Stimulated activated CD4-positive, alpha-beta T cell treated with anti-CD3 and anti-CD28 coated beads, TNF-alpha, amount 100 ng/mL, for 1 hour (primary cell): ENCODE measurements around the gene CYP27B1.

ENCODE experiments used
- DNase-seq, 3 donors: peaks; one replicate each; pipeline ENCODE4 v3.0.0-alpha.2; 2020; ENCODE audit warnings: low read depth in 3 of 3, low spot score in 1 of 3

The CYP27B1 gene, protein sequence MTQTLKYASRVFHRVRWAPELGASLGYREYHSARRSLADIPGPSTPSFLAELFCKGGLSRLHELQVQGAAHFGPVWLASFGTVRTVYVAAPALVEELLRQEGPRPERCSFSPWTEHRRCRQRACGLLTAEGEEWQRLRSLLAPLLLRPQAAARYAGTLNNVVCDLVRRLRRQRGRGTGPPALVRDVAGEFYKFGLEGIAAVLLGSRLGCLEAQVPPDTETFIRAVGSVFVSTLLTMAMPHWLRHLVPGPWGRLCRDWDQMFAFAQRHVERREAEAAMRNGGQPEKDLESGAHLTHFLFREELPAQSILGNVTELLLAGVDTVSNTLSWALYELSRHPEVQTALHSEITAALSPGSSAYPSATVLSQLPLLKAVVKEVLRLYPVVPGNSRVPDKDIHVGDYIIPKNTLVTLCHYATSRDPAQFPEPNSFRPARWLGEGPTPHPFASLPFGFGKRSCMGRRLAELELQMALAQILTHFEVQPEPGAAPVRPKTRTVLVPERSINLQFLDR

DNA sequence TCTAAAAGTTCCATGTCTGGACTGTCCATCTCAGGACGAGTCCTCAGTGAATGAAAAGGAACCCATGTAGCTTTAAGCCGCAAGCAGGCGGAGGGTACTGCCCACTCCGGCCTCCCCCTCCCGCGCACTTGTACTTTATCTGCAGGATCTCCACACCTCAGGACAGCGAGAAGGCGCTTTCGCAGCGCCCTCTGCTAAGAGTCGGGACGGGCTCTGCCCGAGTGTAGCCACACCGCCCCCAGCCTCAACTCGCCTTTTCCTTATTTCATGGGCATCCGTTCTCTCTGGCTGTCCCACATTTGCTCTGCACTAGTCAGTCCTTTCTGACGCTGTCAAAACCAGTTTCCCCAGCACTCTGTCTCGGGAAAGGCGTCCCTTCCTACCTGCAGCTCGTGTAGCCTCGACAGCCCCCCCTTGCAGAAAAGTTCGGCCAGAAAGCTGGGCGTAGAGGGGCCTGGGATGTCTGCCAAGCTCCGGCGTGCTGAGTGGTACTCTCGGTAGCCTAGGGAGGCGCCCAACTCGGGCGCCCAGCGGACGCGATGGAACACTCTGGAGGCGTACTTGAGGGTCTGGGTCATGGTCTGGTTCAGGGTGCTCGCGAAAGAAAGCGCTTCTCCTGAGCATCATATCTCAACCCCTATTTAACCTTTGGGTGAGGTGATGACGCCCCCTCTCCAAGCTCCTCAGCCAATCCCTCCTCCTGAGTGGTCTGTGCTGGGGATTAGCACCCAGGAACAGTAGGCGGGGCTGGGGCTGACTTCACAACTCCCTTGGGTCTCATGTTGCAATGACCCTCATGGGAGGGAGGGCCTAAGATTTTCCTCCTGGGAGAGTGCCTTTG lies at the start of gene CYP27B1:
CYP27B1 (minus strand) TSS at position 615 of the 841 bp plus-strand sequence; CDS start at position 578, 37 bp downstream.
- DNase-seq: no peak

DNA sequence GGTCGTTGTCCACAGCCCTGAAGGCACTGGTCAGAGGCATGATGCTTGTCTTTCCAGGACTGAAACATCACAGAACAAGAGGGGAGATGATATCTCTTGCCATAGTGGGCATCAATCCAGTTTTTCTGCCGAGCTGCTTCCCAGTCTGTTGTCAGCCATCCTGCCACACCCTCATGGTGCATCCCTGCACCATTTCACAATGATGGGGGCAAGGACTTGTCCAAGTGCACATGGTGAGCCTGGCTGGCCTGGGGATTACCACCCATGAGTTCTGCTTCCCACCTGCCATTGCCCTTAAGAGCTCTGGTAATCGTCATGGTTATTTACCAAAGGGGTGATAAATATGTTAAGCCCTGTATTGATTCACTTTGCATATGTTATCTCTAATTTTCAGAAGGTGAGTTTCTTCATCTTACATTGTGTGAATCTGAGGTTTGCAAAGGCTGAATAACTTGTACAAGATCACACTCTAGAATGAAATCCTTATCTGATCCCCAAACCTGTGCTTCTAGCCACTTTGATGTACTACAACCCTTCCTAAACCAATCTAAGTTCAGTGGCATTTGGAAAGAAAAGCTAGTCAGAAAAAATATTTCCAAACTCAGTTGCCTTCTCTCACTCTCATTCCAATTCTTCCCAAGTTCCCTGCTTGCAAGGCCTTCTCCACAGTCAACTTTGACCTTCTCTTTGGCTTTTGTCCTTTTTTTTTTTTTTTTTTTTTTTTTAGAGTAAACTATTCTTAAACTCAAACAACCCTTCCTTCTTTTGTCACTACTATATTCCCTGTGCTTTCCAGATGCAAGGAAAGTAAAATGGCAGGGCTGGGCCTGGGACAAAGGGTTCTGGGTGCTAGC lies 49.4 kb upstream of the CYP27B1 start:
- DNase-seq: no peak

DNA sequence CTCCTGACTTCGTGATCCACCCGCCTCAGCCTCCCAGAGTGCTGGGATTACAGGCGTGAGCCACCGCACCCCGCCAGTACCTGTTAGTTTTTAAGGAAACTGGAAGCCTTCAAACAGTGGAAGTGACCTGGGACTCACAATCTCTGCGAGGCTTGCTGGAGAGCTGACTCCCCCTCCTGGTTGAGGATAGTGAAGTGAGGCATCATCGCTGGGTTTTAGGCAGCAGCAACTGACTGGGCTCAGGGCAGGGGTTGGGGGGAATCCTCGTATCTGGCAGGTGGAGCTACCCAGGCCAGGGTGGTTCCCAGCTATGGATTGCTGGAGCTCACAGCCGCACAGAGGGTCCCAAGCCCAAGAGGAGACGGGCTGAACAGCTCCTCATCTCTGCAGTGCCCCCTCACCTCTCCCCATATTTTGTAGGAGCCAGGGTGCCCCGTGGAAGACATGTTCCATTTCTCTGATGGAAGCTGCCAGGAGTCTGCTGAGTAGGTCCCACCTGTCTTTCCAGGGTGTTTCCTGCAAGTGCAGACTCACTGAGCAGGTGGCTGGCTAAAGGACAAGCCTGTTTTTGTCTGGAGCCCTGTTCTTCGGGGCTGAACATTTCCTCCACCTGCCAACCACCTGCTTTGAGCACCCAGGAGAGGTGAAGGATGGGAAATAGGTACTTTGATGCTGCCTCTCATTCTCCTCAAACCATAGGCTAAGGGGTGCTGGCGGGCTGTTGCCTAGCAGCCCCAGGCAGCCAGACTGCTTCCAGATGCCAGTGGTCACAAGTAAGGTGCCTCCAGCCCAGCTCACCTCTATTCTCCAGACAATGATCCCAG lies 48.5 kb upstream of the CYP27B1 start:
- no peak for DNase-seq

DNA sequence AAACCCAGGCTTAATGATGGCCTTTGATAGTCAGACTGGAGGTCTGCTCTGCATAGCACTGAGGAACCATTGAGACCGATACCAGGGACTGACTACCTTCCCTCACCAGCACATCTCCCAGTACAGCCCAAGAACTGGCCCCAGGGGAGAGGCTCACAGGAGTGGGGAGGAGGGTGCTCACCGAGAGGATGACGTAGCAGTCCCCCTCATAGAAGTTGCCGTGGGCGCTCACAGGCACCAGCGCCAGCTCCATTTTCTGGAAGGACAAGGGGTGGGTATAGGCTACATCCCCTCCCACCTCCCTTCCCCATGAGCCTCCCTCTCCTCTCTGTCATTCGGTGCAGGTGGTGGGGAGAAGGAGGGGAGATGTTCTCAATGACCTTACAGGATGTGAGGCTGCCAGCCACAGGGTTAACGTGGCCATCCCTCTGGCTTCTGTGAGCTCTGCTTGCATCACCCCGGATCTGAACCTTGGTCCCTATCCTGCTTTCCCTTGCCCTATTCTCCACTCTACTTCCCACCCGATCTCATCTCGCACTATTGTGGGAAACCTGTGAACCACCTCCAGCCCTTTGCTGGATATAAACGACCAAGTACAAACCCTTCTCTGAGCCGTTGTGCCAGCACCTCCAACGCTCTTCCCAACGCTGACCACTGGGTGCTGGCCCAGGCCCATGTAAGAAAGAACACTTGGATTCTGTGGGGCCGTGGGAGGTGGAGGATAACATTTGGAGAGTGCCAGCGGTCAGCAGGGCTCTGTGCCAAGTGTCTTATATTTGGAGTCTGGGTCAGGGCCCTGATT lies 47.3 kb upstream of the CYP27B1 start:
- no peak for DNase-seq

DNA sequence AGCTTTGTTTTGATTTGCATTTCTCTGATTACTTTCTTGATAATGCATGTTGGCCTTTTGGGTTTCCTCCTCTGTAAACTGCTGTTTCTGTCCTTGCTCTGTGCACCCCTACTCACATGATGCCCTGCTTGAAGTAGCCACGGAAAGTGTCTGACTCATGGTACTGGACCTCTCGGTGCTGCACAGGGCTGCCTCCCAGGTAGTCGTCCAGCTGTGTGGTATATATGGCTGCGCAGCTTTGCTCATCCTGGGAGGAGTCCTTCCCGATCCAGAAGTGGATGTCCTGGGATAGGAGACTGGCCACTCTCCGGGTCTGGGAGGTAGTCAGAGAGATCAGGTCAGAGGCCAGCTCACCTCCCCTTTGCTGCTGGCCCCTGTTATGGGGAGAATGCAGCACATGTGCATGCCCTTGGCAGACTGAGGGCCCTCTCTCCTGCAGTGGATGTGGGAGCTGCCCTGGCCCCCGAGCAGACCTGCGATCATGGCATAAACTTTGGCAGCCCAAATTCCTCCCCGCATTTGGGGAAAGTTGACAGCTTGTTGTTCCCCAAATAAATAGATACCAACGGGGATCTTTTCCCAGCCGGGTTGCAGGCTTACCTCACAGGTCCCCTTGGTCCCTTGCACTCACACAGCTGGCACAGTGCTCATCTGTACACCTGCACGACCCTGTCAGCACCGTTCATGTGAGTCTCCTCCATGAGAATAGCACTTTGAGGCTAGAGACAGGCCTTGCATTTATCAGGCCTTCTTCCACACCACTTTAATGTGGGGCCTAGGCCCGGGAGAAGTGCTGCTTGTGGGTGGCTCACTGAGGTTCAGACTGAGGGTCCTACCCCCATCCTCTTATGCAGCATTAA lies 46.5 kb upstream of the CYP27B1 start:
- no peak for DNase-seq

DNA sequence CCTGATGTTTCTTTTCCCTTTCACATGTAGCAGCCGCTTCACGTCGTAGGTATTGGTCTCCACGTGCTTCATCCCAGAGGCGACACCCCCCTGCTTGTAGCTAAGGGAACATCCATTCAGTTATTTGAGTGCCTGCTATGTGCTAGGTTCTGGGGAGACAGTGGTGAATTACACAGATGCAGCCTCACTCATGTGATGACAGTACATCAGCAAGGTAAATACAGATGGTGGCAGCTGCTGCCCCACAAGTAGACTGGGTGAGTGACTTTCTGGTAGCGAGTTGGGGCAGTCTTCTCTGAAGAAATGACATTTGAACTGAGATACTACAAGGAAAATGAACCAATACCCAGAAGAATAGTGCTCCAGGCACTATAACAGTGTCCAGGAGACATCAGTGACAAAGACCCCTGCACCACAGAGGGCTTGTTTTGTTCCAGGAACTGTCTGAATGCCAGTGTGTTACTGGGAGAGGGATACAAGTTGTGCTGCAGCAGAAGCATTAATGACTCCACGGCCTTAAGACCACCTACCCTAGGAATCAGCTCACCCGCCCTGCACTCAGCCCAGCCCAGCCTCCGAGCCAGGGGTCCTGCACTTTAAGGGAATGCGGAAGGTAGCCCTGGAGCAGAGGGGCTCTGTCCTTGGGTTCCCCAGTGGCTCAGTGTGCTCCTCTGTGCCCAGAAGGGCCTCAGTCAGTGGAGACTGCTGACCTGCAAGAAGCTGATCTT lies 44.3 kb upstream of the CYP27B1 start:
- no peak for DNase-seq

DNA sequence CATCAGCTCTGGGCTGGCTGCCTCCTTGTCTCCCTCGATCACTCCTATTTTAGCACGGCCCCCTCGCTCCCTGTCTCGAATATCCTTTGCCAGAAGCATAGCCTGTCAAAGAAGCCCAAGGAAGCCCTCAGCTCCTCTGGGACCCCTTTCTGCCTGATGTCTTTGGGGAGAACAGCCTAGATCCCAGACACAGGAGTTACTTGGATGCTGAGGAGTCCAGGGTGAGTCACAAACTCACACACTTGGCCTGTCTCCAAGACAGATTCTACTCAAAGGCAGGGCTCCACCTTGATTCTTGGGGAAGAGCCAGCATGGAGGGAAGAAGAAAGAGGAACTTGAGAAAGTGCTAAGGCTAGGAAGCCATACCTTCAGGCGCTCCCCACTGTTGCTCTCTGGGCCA lies 43.6 kb upstream of the CYP27B1 start:
- DNase-seq: no peak

DNA sequence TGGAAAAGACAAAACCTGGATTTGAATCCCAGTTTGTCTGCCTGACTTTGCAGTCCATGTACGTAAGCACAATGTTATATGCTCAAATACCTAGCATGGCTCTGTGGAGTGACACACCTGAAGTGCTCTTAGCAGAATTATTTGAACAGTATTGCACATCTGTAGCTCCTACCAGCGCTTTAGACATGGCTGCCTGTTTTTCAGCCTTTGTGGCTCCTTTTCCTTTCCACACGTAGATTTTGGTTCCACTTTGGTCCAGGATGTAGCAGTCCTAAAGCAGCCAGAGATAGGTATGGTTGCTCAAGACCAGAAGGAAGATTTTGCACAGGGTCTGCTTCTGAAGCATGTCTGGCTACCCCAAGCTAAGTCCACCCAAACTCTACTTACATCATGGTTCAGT lies 42.5 kb upstream of the CYP27B1 start:
- DNase-seq: no peak

DNA sequence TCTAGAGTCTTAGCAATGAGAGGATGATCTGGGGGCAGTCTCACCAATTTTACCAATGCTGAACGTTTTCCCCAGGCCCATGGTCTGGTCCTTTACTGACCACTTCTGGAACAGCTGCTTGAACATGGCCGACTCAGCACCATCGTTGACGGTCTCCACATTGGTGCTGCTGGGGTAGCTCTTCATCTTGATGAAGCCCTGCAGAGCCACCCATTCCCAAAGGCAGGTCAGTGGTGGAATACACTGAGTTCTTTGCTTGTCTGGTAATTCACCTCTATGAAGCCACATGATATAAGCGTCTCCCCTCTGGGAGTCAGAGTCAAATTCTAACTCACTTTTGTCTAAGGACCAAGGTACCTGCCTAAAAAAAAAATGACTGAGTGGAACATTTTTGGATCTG lies 41.5 kb upstream of the CYP27B1 start:
- no peak for DNase-seq

DNA sequence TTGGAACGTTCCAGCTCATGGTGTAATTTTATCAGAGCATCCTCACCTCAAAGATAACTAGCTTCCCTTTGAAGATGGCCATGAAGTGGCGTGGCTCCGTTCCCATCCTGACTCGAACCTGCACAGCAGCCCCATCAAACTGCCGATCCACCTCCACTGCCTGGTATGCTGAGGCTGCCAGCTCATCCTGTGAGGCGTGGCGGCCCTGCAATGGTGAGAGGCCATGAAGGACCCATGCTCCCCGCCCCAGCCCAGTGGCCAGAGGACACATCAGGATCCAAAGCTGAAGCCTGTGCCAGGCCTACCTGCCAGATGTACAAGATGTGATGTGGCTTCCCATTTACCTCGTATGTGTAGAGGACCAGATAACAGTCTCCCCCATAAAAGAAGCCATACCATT lies 40.4 kb upstream of the CYP27B1 start:
- no peak for DNase-seq

DNA sequence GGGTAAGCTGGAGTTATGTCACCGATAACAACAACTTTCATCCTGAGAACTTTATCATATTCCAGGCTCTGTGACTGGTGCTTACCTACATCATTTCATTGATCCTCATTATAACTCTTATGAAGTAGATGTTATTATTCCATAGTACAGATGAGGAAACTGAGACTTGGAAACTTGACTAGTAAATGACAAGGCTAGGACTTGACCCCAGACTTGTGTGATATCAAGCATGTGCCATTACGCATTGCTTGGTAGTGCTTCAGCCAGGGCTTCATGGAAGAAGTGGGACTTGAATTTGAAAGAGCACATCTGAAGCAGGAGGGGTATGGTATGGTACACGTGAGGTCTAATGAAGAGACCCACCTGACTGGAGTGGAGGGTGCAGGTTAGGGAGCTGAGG lies 39.8 kb upstream of the CYP27B1 start:
- no peak for DNase-seq

DNA sequence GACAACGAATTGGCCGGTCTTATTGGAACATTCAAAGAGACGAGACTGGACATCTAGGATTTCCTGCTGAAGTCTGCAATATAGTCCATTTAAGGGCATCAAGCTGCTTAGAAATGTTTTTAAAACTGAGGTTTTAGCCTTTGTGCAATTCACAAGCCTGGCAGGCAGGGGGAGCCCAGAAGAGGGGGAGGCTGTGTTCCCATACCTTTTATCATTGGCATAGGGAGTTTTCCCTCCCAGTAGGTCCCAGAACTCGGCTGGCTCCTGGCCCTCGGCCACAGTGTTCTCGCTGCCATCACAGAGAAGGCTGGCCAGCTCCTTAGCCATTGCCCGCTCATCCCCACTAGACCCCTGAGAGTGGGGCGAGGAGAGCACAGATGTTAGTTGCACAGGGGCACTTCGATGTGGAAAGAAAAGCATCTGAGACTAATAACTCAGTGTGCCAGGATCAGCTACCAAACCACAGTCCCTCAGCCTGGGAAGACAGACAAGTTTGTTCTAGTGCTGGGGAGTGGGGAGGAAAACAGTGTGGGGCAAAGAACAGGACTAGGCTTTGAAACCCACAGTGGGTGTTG lies 36.5 kb upstream of the CYP27B1 start:
- DNase-seq: no peak

DNA sequence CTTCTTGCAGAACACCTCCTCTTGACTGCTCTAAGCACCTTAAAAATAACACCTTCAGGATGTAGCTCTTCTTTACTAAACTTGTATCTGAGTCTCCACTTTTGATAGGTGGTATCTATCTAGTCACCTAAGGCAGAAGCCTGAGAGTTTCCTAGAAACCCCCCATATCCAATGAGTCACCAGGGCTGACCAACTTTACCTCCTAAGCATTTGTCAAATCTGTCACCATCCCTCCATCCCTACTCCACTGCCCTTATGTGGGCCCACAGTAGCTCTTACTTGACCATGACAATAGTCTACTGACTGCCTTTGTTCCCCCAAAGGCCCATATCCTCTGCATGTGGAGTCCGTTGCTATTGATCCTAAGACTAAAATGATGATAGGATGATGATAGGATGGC lies 35.7 kb upstream of the CYP27B1 start:
- DNase-seq: no peak

DNA sequence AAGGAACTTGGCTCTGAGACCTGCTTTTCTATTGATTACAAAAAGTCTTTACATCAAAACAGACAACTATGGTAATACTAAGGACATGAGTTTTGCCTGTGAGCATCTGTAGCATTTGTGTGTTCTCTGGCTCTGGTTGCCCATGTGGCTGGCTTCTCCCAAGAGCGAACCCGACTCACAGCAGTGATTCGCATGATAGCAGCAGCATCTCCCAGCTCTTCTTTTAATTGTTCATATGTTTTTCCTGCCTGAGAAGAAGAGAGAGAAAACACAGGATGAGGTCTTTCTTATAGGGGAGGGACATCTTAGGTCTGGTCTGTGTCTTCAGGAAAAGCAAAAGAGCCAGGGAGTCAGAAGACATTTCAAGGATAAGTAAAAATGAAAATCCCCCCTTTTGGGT lies 34.1 kb upstream of the CYP27B1 start:
- DNase-seq: no peak

DNA sequence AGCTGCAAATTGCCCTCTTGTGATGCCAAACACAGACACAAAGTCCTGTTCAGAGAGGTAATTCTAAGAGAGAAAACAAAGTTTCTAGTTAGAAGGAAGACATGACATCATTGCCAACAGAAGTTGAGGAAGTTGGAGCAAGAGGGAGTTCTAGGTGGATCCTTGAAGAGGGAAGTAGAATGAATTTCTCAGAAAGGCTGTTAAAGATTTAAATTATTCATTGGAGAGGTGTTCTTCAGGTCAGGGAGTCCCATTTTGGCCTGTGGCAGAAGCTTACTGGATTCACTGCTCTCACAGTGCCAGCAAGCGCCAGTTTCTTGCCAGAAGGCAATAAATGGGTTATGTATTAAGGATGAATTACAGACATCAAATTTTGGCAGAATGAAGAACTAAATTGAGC lies 31.1 kb upstream of the CYP27B1 start:
- DNase-seq: no peak

DNA sequence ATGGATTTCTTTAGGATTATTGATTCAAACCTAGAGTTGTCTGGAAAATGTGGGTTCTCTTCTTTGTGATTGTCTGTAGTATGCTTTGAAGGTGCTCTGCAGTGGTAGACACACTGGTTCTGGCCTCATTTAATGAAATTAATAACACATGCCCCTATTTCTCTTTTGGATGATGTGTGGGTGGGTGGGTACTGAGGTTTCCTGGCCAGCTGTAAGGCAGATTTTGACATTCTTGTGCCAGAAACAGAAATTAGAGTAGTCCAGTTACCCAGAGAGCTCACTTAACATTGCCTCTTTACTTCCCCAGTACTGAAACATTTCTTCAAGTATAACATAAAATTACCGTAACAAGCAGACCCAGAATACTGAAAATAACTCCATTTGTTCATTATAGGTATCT lies 30.1 kb upstream of the CYP27B1 start:
- no peak for DNase-seq

DNA sequence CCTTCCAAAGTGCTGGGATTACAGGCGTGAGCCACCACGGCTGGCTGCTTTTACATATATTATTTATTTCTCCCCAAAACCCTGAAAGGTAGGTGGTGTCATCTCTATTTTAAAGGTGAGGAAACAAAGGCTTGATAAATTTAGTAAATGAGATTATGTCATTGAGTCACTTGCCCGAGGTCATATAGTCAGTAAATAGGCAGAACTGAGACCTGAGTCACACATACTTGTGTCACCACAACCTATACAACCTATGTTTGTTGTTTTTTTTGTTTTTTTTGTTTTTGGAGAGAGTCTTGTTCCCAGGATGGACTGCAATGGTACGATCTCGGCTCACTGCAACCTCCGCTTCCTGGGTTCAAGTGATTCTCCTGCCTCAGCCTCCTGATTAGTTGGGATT lies 28.5 kb upstream of the CYP27B1 start:
- no peak for DNase-seq

DNA sequence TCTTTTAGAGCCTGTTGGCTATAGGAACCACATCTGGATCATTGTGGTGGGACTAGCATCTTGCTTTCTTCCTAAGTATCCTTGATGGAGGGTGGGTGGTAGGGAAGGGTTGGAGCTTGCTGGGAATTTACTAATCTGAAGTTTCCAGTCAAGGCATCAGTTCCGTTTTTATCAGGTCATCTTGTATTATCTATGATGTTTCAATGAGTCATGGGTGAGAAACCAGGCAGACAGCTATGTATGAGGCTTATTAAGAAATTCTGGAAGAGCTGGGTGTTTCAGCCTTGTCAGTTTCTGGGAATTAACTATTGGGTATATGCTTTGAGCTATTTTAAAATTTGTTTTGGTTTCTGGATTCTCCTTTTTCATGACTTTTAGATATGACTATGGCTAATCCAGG lies 27.0 kb upstream of the CYP27B1 start:
- DNase-seq: no peak
